ENCODE data around the gene DOCK4. TPM values are rescaled to one million over a fixed set of nuclear protein-coding genes. Genes with fewer than 3 reads are reported as not detected.
"Not testable (repeated sequence)": the region's sequence is repeated elsewhere in the genome, so short reads cannot be mapped to it uniquely, and the experiment has no call there.

The DOCK4 gene
- total RNA-seq, 2 experiments from 2014 or later, result 0.32 TPM

GRCh38 chr7:112137141-112138101 is 68.8 kb downstream of the DOCK4 start:
- intact Hi-C loops (cut with DNase I, micrococcal nuclease), result no loop called here
- no peaks in the 10 kb centered on the region for H3K27me3 Mint-ChIP-seq
- H3K4me3 Mint-ChIP-seq, result no peak overlapping the region
- ChIA-PET CTCF (interaction anchor here (0.8 kb wide), 1 partner anchor 298 kb away, joined by 3 read pairs; no protein-coding TSS in a partner anchor), POLR2A (no interaction called here)
- H3K4me1 Mint-ChIP-seq, result peaks cover 2% of the 10 kb centered on the region
- DNase-seq (no peak), ATAC-seq (no peak)
- H3K36me3 Mint-ChIP-seq (ENCODE audit: low read depth), result no peaks in the 10 kb centered on the region
- no peaks in the 10 kb centered on the region for H3K9me3 Mint-ChIP-seq (ENCODE audit: low read depth)
- H3K27ac Mint-ChIP-seq, result no peak overlapping the region

- H3K9me3 Mint-ChIP-seq (ENCODE audit: low read depth), result no peaks in the 10 kb centered on the region
- intact Hi-C loops (cut with DNase I, micrococcal nuclease), result no loop called here
- H3K4me1 Mint-ChIP-seq, result peaks cover 2% of the 10 kb centered on the region
- ATAC-seq, result no peak
- H3K27me3 Mint-ChIP-seq, result no peaks in the 10 kb centered on the region
- no peak overlapping the region for H3K27ac Mint-ChIP-seq
- no peak overlapping the region for H3K4me3 Mint-ChIP-seq
- H3K36me3 Mint-ChIP-seq (ENCODE audit: low read depth), result no peaks in the 10 kb centered on the region
- ChIA-PET CTCF (interaction anchor here (0.8 to 1.4 kb wide), 3 partner anchors 12 to 299 kb away, joined by 3 to 5 read pairs (median 3); no protein-coding TSS in a partner anchor), POLR2A (no interaction called here)
- DNase-seq, result no peak
Measured at GRCh38 chr7:112136271-112137008, 69.8 kb downstream of the DOCK4 start.

DNA sequence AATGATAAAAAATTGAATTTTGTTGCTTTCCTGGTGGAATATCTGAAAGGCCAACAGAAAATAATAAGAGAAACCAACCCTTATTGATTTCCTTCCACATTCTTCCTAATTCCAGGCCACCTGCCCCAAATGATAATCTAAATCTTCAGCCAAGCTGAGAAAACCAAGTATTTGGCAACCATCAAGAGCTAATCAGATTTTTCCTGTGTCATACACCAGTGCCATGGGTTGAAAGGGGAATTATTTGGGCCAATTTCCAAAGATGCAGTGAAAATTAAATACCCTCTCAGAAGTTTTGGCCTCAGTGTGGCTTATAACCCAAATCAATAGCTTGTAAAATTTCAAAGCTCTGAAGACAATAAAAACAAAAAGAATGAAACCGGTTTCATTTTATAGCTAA is 70.4 kb downstream of the DOCK4 start:
- Mint-ChIP-seq H3K27me3 (no peaks in the 10 kb centered on the region), H3K36me3 (ENCODE audit: low read depth) (no peaks in the 10 kb centered on the region), H3K27ac (no peak overlapping the region), H3K9me3 (ENCODE audit: low read depth) (no peaks in the 10 kb centered on the region), H3K4me1 (peaks cover 2% of the 10 kb centered on the region), H3K4me3 (no peak overlapping the region)
- ChIA-PET POLR2A (no interaction called here), CTCF (interaction anchor here (0.8 to 1.4 kb wide), 2 partner anchors 12 to 15 kb away, joined by 3 to 5 read pairs; no protein-coding TSS in a partner anchor)
- DNase-seq, result no peak
- intact Hi-C loops (cut with DNase I, micrococcal nuclease), result no loop called here
- no peak for ATAC-seq

DNA sequence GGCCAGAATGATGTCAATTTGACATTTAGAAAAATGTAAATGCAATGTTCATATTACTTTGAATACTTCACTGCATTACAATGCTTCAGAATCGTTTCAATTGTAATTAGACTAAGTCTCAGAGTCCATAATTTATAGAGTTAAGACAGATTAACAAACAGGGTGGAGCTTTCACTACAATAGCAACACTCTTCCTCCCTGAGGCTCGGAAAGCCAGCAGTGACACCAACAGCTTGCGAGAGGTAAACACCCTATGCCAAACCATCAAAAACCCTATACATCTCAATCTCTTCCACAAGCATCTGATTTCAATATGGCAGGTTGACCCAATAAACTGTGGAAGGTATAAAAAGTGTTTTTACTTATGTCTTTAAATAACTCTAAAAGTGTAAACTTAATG is 72.2 kb downstream of the DOCK4 start:
- no peak for DNase-seq
- ChIA-PET POLR2A (no interaction called here), CTCF (no interaction called here)
- Mint-ChIP-seq H3K27me3 (no peaks in the 10 kb centered on the region), H3K36me3 (ENCODE audit: low read depth) (no peaks in the 10 kb centered on the region), H3K4me1 (peaks cover 2% of the 10 kb centered on the region), H3K27ac (no peak overlapping the region), H3K4me3 (no peak overlapping the region), H3K9me3 (ENCODE audit: low read depth) (no peaks in the 10 kb centered on the region)
- ATAC-seq, result no peak
- intact Hi-C loops (cut with DNase I, micrococcal nuclease), result no loop called here

DNA sequence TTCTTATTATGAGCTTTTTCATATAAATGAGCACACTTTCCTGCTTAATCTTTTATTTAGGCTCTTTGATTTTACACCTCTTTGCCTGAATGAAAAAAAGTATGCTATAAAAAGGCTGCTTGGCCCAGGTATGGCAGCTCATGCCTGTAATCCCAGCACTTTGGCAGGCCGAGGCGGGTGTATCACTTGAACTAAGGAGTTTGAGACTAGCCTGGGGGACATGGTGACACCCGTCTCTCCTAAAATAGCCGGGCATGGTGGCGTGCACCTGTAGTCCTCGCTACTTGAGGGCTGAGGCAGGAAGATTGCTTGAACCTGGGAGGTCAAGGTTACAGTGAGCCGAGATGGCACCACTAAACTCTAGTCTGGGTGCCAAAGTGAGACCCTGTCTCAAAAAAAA is 72.9 kb downstream of the DOCK4 start:
- intact Hi-C loops (cut with DNase I, micrococcal nuclease), result no loop called here
- H3K9me3 Mint-ChIP-seq (ENCODE audit: low read depth), result no peaks in the 10 kb centered on the region
- no peak overlapping the region for H3K27ac Mint-ChIP-seq
- CTCF ChIA-PET, result no interaction called here
- H3K27me3 Mint-ChIP-seq, result no peaks in the 10 kb centered on the region
- no peak overlapping the region for H3K4me3 Mint-ChIP-seq
- no peak for ATAC-seq
- H3K36me3 Mint-ChIP-seq (ENCODE audit: low read depth), result no peaks in the 10 kb centered on the region
- POLR2A ChIA-PET, result no interaction called here
- no peaks in the 10 kb centered on the region for H3K4me1 Mint-ChIP-seq
- DNase-seq, result no peak

GRCh38 chr7:112132051-112132694 is 74.0 kb downstream of the DOCK4 start:
- Mint-ChIP-seq H3K27ac (no peak overlapping the region), H3K4me1 (no peaks in the 10 kb centered on the region), H3K4me3 (no peak overlapping the region), H3K9me3 (ENCODE audit: low read depth) (no peaks in the 10 kb centered on the region), H3K27me3 (no peaks in the 10 kb centered on the region), H3K36me3 (ENCODE audit: low read depth) (no peaks in the 10 kb centered on the region)
- POLR2A ChIA-PET, result no interaction called here
- no peak for DNase-seq
- CTCF ChIA-PET, result no interaction called here
- intact Hi-C loops (cut with DNase I, micrococcal nuclease), result no loop called here
- ATAC-seq, result no peak

- H3K27ac Mint-ChIP-seq, result no peak overlapping the region
- no peaks in the 10 kb centered on the region for H3K36me3 Mint-ChIP-seq (ENCODE audit: low read depth)
- no peaks in the 10 kb centered on the region for H3K4me1 Mint-ChIP-seq
- H3K27me3 Mint-ChIP-seq, result no peaks in the 10 kb centered on the region
- intact Hi-C loops (cut with DNase I, micrococcal nuclease), result no loop called here
- CTCF ChIA-PET, result no interaction called here
- H3K9me3 Mint-ChIP-seq (ENCODE audit: low read depth), result no peaks in the 10 kb centered on the region
- H3K4me3 Mint-ChIP-seq, result no peak overlapping the region
- ATAC-seq, result no peak
- POLR2A ChIA-PET, result no interaction called here
- no peak for DNase-seq
Measured at GRCh38 chr7:112130729-112131410, 75.3 kb downstream of the DOCK4 start.

DNA sequence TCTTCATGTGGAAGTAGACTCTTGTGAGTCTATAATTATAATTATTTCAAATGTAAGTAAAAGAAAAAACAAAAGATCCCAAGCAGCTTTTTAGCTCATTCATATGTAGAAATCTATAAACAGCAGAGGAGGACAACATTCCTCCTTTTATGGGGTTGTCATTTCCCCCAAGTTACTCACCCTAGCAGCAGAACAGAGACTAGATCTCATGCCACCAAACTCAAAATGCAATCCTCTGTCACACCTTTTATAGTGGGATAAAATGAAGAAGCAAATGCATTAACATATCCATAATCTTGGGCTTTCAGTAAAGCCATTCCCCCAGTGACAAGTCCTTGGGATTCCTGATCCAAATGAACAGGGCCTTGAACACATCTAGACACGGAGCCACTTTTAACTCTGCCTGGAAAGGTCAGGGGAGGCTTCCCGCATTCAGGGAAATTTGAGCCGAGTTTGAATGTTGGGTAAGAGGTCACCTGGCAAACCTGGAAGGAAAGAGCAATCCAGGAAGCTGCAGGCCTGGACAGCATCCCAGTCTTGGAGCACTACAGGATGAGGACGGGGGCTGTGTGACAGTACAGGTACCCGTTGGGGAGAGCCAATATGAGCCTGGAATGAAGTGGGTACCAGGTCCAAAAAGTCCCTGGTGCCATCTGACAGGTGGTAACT is 76.4 kb downstream of the DOCK4 start:
- Mint-ChIP-seq H3K27ac (no peak overlapping the region), H3K36me3 (ENCODE audit: low read depth) (no peaks in the 10 kb centered on the region), H3K4me3 (no peak overlapping the region), H3K27me3 (no peaks in the 10 kb centered on the region), H3K4me1 (no peaks in the 10 kb centered on the region), H3K9me3 (ENCODE audit: low read depth) (no peaks in the 10 kb centered on the region)
- DNase-seq, result no peak
- intact Hi-C loops (cut with DNase I, micrococcal nuclease), result no loop called here
- CTCF ChIA-PET, result no interaction called here
- ATAC-seq, result no peak
- POLR2A ChIA-PET, result no interaction called here

DNA sequence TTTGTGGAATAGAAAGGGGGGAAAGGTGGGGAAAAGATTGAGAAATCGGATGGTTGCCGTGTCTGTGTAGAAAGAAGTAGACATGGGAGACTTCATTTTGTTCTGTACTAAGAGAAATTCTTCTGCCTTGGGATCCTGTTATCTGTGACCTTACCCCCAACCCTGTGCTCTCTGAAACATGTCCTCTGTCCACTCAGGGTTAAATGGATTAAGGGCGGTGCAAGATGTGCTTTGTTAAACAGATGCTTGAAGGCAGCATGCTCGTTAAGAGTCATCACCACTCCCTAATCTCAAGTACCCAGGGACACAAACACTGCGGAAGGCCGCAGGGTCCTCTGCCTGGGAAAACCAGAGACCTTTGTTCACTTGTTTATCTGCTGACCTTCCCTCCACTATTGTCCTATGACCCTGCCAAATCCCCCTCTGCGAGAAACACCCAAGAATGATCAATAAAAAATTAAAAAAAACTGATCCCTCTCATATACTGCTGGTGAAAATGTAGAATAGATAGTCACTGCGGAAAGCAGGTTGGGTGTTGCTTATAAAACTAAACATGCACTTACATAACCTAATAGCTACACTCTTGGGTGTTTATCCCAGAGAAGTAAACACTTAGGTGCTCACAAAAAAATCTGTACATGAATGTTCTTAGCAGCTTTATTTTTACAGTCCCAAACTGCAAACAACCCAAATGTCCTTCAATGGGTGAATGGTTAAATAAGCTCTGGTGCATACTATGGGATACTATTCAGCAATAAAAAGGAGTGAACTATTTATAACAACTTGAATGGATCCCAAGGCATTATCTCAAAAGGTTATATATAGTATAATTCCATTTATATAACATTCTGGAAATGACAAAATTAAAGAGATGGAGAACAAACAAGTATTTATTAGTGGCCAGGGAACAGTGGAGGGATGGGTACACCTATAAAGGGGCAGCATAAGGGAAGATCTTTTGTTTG is 77.5 kb downstream of the DOCK4 start:
- H3K4me1 Mint-ChIP-seq; ATAC-seq; H3K27me3 Mint-ChIP-seq; H3K4me3 Mint-ChIP-seq; POLR2A ChIA-PET; H3K27ac Mint-ChIP-seq; H3K9me3 Mint-ChIP-seq (ENCODE audit: low read depth); H3K36me3 Mint-ChIP-seq (ENCODE audit: low read depth); DNase-seq; intact Hi-C loops (cut with DNase I, micrococcal nuclease); CTCF ChIA-PET: not testable (repeated sequence)

DNA sequence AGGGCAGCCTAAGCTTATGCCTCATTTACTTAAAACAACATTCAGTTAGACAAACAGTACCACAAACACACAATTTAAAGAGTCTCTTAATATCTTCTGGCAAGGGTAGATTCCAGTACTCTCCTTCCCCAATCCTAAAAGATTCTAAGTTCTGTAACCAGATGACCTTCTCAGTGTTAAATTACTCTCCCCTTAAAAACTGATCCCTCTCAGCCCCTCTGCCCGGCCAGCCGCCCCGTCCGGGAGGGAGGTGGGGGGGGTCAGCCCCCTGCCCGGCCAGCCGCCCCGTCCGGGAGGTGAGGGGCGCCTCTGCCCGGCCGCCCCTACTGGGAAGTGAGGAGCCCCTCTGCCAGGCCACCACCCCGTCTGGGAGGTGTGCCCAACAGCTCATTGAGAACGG is 78.2 kb downstream of the DOCK4 start:
- H3K36me3 Mint-ChIP-seq (ENCODE audit: low read depth); intact Hi-C loops (cut with DNase I, micrococcal nuclease); DNase-seq; CTCF ChIA-PET; H3K9me3 Mint-ChIP-seq (ENCODE audit: low read depth); H3K4me1 Mint-ChIP-seq; ATAC-seq; POLR2A ChIA-PET; H3K27me3 Mint-ChIP-seq; H3K27ac Mint-ChIP-seq; H3K4me3 Mint-ChIP-seq: not testable (repeated sequence)

All from activated CD4-positive, alpha-beta T cell treated with anti-CD3 and anti-CD28 coated beads for 36 hours (primary cell).